HG02763 (cell line): ENCODE results near the gene LRRC10B.

Source experiments
- ATAC-seq: cut with Tn5 transposase; IDR thresholded peaks from one replicate; pipeline ENCODE4 v1.9.1; 2021; ENCODE audit warnings: mild to moderate bottlenecking, moderate library complexity; ENCODE audit not compliant: unreplicated experiment

LRRC10B gene

DNA sequence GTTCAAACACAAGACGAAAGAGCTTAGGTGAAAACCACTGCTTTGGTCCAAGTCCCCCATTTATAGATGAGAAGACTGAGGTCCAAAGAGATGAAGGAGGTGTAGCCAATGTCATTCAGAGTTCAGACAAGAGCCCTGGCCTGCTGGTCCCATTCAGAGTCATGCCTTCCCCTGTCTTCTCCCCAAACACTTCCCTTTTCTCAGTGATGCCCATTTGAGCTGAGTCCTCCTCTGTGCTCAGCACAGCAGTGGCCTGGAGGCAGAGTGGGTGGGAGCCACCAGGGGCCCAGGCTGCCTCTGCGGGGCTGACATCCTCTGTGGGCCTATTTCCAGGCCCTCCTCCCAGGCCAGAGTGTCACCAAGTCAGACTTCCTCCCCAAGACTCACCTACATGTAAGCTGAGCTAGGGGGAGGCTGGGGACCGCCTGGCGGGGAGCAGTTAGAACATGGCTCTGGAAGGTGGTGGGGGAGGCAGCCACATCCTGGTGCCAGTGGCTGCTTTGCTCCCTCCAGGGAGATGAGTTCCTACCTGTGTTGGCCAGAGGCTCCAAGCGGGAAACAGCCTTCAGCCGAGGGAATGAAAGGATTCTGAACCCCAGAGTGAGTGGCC lies 22.4 kb upstream of the LRRC10B start:
- ATAC-seq: no peak

DNA sequence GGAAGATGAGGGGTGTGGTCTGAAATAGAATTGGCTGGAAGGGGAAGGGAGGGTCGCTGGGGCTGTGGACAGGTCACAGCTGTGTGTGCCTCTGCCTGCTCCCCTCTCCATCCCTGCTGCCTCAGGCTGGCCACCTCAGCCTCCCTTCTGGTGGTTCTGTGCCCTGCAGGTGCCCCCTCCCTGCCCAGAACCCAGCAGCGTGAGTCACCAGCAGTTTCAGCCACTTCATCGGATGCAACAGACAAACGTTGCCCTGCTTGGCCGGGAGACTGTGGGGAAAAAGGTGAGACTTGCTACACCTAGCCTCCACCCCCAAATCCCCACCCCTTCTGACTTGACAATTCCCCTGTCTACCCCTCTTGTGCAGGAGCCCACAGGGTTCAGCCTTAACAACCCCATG lies 21.8 kb upstream of the LRRC10B start:
- ATAC-seq: no peak

DNA sequence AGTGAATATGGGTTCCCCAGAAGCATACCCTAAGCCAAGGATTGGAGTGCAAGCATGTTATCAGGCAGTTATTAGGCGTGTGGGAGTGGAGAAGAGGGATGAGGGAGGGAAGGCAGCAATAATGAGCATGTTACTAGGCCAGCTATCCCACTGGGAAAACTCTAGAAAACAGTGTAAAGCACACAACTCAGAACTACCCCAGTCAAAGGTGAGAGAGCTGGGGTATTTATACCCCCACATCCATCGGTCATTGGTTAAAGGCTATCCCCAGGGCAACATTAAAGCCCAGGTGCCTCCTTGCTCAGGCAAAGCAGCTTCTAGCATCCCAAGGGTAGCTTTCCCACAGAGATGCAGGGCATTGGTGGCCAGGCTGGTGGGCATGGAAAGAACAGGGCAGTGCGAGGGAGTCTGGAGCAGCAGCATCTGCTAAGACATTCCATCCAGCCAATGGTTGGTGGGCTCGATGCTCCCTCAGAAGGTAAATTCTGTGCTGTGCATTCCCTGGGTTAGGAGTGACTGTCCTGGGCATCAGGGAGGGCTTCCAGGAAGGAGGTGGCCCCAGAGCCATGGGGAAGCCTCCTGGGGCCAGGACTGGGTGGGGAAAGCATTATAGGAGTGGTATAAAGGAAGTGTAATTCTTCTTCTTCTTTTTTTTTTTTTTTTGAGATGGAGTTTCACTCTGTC lies 21.1 kb upstream of the LRRC10B start:
- ATAC-seq: no peak

DNA sequence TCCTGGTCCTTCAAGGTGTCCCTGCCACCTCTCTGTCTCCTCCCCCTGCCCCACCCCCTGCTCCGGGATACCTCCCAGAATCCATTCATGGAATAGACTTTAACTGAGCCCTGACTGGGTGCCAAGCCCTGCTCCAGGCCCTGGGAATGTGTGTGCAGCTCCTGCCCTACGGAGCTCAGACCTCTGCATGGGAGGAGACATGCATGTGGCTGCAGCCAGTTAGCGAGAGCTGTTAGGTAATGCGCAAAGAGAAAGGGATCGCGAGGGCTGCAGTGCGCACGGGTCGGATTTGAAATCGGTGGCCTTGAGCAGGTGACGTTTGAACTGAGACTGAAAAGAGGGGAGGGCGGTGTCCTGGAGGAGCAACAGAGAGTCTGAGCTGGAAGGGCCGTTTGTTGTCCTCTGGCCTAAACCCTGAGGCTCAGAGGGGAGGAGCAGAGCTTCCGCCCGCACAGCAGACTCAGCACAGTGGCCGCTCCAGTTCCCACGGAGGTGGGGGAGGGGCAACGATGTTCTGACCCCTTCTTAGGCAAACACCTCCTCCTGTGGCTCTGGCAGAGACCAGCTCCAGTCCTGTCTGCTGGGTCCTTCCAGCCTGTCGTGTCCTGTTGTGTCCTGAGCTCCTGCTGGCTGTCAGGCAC lies 19.8 kb upstream of the LRRC10B start:
- ATAC-seq: no peak

DNA sequence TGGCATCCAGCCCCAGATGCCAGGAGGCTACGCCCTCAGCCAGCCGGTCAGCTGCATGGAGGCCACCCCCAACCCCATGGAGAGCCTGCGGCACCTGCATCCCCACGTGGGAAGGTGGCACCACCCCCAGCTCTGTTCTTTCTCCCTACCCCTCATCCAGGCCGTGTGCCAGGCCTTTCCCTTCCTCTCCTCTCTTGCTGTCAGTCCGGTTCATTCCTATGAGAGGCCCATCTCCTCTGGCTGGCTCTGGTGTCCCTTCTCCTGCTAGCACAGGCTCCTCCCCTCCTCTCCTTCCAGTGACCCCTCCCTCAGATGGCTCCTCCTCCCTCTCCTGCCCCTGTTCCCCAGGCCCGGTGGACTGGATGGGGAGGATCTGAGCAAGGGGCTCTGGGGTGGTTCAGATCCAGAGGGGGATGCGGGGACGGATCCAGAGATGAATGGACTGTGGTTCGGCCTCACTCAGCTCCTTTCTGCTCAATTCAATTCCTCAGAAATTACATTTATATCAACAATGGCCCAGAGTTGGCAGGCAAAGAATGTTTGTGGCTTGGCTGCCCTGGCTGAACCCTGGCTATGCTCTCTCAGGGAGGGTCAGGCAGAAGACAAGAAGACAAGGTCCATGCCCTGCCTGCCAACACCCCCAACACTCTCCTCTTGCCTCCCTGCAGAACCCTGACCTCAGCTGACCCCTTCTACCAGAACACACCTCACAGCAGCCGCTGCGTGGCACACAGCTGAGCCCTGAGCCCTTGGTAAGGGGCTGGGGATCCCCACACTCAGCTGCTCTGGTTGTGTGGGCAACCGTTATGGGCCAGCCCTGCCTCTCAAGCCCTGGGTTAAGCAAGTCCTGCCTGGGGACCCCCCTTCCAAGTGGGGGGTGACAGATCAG lies 18.5 kb upstream of the LRRC10B start:
- no peak for ATAC-seq

DNA sequence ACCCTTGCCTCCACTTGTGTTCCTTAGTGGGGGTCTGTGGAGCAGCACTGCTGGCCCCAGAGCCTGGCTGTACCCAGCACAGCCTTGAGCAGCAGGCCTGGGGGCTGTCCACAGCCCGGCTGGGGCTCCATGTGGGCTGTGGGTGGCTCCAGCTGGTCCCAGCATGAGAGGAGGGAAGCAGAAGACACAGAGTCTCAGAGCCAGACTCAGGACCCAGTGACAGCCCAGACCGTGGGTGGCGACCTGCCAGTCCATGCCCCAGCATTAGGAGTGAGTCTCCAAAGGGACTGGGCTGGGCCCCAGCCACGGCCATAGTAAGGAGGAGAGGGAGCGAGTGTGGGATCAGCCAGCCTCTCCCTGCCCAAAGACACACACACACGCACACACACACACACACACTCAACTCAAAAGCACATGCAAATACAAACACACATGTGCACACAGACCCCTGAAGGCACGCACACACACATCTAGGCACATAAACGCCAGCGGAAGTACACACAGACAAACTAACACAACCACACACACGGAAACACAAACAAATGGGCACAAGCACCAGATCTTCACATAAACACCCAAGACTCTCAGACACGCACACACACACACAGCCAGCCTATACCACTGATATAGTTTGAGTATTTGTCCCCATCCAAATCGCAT lies 16.7 kb upstream of the LRRC10B start:
- no peak for ATAC-seq

DNA sequence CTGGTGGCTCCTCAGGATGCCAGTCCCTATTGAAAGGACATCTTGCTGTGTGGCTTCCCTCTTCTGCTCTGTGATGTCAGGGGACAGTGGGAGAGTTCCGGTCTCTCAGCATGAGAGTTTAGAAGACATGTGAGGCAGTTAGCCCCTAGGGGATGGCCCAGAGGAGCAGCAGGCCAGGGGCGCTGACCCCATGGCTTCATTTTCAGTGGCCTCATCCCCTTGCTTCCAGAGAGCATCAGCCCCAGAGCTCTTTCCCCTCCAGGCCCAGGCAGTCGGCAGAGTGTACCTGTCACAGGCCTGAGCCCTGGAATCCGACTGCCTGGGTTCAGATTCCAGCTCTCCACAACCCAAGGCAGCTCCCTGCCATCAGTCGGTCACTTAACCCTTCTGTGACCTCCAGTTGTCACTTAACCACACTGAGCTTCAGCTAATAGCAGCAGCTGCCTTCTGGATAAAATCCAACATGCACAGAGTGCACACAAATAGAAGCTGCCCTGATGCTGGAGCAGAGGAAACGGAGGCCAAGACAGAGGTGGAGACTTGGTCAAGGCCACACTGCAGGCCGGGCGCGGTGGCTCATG lies 14.1 kb upstream of the LRRC10B start:
- no peak for ATAC-seq

DNA sequence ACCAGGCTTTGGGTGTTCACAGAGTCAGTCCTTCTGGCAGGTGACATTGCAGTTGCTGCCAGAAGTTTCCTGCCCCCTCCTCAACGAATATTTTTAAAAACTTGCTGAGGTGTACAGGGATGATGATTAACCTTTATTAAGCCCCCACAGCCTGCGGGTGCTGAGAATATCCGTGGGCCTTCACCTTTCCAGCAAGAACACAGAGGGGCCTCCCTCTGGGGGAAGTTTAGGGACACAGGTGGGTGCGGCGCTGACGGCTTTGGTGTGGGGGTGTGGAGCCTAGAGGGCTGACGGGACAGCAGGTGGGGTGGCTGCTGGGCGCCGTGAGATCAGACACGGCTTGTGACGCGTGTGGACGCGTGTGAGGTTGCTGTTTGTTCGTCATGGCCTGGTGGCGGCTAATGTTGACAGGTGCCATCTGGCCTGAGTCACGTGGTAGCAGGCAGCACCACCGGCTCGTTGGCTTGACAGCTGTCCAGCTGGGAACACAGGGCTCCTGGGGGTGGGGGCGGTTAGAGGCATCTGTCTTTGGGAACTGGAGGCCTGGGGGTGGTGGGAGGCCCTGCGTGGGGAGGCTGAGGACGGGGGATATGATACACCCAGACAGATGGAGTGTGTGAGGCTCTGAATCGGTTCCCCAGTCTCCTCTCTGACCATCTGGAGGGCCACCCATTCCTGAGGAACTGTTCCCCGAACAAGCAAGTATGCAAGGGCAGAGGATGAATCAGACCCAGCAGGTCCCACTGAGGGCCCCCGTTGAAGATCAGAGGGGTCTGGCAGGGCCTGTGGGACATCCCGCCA lies 12.5 kb upstream of the LRRC10B start:
- no peak for ATAC-seq

DNA sequence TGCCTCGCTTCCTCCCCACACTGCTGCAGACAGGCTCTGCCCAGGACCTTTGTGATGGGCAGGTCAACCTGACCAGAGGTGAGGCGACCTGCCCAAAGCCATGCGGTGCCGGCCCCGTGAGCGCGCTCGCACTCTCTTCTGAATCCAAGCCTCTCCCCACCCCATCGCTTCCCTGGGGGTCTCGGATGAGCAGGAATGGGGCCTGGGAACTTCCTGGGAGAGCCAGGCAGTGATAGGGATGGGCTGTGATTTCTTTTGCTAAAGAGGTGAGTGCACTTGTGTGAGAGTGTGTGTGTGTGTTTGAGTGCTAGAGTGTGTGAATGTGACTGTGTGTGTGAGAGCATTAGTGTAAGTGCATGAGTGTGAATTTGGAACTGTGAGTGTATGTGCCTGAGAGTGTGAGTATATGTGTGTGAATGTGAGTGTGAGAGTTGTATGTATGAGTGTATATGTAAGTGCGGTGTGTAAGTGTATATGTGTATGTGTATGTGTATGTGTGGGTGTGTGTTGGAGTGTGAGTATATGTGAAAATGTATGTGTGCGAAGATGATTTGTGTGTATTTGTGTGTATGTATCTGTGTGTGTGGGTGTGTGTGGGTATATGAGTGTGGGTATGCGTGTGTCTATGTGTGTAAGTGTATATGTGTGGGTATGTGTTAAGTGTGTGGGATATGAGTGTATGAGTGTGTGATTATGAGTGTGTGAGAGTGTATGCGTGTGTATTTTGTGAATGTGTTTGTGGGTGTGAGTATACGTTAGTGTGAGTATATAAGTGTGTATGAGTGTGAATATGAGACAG lies 11.7 kb upstream of the LRRC10B start:
- no peak for ATAC-seq

DNA sequence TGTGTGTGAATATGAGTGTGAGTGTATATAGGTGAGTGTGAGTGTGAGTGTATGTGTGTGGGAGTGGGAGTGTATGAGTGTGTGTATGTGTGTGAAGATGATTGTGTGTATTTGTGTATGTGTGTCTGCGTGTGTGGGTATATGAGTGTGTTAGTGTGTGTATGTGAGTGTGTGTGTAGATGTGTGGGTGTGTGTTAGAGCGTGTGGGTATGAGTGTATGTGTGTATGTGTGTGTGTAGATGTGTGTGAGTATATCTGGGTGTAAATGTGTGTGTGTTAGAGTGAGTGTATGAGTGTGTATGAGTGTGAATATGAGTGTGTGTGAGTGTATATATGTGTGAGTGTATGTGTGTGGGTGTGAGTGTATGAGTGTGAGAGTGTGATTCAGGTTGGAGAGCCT lies 11.1 kb upstream of the LRRC10B start:
- ATAC-seq: no peak

DNA sequence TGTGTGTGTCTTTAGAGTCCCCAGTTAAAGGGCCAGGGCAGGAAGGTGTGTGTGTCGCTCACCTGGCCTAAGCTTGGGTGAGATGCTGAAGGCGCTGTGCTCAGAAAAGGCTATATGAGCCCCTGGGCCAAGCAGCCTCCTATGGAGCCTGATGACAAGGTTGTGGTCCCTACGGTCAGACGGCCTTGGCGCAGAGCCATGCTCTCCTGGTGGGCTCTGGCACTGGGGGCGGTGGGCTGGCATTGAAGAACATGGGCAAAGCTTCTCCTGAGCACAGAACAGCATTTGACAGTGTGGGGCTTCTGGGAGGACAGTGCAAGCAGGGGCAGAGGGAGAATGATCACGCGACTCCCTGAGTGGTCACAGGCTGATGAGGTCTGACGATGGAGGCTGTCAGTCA lies 10.7 kb upstream of the LRRC10B start:
- ATAC-seq: no peak

DNA sequence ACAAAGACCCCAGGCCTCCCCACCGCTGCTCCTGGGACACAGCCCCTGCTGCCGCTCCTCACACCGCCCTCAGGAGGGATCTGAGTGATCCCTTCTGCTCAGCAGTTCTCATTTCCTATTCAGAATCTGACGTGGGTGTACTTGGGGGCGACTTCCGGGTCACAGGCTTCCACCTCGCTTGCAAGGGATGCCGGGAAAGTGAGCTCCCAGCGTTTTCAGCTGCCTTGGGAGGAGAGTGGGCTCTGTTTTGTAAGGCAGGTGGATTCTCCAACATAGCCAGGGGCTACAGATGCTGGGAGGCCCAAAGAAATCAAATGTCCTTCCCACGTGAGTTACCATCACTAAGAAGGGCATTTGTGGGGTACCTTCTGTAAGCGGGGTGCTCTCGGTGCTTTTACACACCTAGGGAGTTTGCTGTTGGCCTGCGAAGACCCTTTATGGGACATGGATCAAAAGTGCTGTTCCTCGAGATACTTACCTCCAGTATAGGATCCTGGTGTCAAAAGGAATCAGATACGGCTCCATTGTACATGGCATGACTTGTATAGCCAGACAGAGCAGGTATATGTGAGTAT lies 9.7 kb upstream of the LRRC10B start:
- no peak for ATAC-seq

DNA sequence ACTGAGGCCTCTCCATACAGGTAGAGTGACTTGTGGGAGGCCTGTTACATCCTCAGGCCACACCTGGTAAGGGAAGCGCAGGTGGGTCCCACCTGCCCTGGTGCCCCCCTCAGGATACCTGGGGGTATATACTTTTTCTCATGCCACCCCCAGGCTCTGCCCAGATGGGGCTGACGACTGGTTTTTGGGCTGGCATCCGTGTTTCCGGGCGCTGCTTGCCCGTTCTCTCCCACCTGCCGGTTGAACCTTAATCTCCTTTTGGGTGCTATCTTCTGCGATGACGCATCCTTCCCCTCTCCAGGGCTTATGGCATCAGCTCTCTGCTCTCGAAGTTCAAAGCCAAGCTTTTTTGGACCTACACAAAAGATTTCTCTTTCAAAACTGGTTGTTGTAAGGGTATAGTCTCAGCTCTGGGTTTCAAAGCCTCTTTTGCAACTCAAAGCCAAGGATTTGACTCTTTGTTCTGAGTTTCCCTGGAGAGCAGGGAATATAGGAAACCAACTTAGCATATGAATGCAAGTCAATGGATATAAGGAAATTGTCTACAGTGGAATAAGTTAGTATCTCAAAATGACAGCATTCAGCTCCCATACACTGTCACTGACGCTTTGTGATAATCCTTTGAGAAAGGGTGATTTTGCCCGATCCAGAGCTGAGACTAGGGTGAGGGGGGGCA lies 8.6 kb upstream of the LRRC10B start:
- ATAC-seq: no peak

DNA sequence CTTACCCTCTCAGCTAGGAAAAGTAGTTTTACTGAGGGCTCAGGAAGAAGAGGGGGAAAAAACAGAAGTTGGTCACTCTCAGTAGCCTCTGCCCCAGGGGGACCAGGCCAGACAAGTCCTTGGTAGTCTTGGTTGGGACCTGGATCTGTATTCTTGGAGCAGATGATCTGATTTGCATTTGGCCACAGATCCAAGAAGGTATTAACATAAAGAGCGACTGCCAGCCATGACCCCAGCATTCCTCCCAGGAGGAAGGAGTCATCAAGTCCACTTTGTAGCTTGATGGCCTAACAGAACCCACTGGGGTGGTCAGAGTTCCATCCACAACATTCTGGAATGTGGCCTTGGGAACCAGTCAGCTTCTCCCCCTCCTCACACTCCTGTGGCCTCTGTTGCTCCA lies 6.0 kb upstream of the LRRC10B start:
- ATAC-seq: no peak

DNA sequence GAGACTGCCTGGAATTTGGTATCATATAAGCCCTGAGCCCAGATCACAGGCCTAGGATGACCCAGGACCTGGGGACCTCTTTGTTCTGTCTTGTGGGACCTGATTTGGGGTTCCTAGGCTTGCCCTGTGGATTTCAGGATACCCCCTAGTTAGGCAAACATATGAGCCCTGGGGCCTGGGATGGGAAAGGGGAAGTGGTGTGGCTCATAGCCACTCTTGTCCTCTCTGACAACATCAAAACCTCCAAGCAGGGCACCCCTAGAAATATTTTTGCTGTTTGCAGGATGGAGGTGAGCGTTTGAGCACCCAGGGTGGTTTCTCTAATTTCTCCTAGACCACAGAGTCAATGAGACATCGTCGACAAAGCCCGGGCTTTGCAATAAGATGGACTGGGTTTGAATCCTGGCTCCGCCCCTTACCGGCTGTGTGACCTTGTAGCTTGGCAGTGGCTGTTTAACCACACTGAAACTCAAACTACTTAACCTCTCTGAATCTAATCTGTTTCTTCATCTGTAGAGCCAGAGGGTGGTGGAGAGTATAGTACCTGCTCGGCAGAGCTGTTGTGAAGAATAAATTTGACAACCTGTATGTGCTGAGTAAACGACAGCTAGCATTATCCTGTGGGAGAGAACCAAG lies 5.3 kb upstream of the LRRC10B start:
- no peak for ATAC-seq

DNA sequence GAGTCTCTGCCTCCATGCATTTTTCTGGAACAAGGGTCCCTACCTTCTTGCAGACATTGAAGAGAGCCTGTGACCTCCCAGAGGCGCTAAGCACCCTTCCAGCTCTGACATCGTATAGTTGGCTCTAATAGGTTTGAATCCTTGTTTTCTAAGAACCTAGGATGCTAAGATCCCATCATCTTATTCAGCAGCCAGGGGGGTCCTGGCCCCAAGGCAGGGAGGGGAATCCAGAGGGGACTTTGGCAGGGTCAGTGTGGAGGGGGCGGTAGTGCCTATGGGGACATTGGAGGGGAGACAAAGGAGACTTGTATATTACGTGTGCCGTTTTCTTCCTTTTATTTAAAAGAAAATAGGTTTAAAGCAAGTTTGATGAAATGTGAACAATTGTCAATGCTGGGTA lies 3.4 kb upstream of the LRRC10B start:
- no peak for ATAC-seq

DNA sequence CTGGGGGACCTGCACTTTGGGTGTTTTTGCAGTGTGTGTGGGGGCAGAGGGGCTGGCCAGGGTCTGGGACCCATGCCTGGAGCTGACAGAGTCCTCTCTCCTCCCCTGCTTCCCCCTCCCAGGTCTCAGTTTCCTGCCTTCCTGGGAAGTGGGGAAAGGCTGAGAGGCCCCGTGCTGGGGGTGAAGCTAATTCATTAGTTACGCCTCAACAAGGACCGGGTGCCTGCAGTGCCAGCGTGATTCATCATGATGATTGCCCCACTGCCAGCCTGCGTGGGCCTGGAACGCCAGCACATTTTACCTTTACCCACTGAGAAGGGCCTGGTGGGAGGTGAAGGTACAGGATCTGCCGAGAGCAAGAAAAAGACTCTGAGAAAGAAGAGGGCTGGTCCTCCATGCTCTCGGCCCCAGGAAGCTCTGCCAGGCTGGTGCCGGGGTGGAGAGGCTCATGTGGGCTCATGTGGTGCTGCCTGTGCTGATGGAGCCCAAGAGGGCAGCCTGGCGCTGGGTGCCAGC lies 2.9 kb upstream of the LRRC10B start:
- no peak for ATAC-seq
